Retinal pigment epithelial cell (primary cell): Measurements from ENCODE around the gene DDX46.
A peak's percentile ranks its signal among the peaks of the same experiment; 100 is the strongest.
"Not testable (repeated sequence)": the region's sequence is repeated elsewhere in the genome, so short reads cannot be mapped to it uniquely, and the experiment has no call there.

Experiments
- DNase-seq: peaks from one replicate; pipeline ENCODE4 v3.0.0-alpha.2; 2010; ENCODE audit warnings: low read depth
- H3K4me3 ChIP-seq: 2 replicates; pipeline ENCODE4 v1.5.1; 2011; ENCODE audit warnings: mild to moderate bottlenecking, low read length, control low read depth, moderate library complexity
- TF ChIP-seq, protein P1 (sequence below): conservative IDR thresholded peaks from 2 replicates; pipeline ENCODE4 v1.5.1; 2011; ENCODE audit warnings: low read depth, low read length, control low read depth, inconsistent platforms

The DDX46 gene

DNA sequence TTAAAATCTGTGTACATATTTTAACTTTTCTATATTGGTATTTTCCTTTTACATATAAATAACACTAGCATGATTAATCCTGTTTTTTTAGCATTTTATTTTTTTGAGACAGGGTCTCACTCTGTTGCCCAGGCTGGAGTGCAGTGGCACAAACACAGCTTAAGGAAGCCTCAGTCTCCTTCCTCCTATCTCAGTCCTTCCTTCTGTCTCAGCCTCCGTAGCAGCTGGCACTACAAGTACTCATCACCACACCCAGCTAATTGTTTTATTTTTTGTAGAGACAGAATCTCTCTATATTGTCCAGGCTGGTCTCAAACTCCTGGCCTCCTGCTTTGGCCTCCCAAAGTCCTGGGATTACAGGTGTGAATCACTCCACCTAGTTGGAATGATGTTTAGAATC lies 85.7 kb downstream of the DDX46 start:
- DNase-seq = no peak
- no peak overlapping the region for H3K4me3 ChIP-seq
- TF ChIP-seq, protein P1, sequence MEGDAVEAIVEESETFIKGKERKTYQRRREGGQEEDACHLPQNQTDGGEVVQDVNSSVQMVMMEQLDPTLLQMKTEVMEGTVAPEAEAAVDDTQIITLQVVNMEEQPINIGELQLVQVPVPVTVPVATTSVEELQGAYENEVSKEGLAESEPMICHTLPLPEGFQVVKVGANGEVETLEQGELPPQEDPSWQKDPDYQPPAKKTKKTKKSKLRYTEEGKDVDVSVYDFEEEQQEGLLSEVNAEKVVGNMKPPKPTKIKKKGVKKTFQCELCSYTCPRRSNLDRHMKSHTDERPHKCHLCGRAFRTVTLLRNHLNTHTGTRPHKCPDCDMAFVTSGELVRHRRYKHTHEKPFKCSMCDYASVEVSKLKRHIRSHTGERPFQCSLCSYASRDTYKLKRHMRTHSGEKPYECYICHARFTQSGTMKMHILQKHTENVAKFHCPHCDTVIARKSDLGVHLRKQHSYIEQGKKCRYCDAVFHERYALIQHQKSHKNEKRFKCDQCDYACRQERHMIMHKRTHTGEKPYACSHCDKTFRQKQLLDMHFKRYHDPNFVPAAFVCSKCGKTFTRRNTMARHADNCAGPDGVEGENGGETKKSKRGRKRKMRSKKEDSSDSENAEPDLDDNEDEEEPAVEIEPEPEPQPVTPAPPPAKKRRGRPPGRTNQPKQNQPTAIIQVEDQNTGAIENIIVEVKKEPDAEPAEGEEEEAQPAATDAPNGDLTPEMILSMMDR = no peak

DNA sequence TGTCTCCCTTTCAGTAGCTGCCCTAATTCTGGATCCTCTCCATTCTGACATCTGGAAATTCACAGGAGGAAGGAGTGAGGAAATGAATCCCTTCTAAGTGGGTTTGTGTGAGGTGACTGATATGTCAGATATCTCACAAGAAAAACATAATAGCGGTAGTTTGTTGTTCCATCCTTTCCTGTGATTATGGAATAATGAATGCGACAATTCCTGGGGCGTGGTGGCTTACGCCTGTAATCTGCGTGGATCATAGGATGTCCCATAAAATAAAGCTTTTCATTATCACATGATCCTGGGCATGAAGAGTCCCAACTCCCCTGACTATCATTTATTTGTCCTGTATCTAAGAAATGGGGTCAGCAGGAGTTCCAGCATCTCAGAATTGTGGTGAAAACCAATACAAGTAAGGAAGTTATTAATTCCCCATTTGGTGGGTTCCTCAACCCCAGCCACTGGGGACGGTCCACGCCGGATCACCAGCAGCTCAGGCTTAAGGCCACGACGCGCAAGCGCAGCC lies 86.8 kb downstream of the DDX46 start:
- DNase-seq = no peak
- TF ChIP-seq, protein P1 = no peak

DNA sequence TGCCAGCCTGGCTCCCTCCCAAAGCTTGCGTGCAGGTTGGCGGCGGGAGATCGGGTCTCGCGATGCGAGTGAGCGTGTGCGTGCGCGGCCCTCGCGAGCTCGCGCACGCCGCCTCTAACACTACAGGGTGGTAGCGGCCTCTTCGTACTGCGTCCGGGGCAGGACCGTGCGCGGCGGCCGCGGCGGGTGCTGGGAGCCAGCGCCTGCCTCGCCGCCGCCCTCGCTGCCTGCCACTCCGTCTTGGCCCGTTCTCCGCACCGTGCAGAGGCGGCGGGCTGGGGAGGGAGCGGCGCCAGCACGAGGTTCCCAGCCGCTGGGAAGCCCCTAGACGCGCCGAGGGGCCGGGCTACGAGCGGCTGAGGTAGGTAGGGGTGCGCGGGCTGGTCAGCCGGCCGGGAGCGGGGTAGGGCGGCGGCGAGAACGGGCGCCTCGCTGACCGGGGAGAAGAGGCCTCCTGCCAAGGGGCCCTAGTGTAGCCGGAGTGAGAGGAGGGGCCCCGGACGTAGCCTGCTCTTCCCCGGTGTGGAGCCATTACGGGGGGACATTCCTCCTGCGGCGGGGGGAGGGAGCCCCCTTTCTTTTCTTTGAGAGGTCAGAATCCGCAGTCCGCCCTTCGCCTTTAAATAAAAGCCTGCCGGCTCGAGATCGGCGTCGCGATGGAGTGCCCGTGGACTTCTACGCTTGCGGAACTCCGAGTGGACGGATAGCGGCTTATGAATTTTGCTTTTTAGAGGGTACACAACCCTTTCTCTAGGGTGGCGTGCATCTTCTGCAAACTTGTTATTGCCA lies 87.5 kb downstream of the DDX46 start, which contains the start of gene C5orf24:
Gene C5orf24, plus strand, starts transcription at position 117 of the 789 bp plus-strand sequence. CDS start 8,933 bp downstream, outside the sequence.
- TF ChIP-seq, protein P1 = no peak
- peak within 1 kb of the TSS; percentile 93 for H3K4me3 ChIP-seq
- DNase-seq = peak; percentile 87

More for the DNA sequence above, 86.8 kb downstream of the DDX46 start:
- peak overlapping the region; percentile 93 for H3K4me3 ChIP-seq

DNA sequence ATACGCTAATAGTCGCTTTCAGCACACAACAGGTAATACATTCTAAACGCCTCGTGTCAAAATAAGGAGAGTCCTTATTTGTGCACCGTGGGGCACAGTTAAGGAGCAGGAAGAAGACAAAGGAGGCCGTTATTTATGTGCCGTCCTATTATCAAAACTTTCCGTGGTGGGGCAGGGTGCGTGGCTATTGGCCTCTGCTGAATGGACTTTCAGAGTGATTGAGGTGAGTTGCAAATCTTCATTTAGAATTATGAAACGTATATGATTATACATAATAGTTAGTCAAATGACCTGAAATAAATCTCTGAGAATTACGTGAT lies 88.0 kb downstream of the DDX46 start:
- DNase-seq = no peak
- peak overlapping the region; percentile 93 for H3K4me3 ChIP-seq
- TF ChIP-seq, protein P1 = no peak

DNA sequence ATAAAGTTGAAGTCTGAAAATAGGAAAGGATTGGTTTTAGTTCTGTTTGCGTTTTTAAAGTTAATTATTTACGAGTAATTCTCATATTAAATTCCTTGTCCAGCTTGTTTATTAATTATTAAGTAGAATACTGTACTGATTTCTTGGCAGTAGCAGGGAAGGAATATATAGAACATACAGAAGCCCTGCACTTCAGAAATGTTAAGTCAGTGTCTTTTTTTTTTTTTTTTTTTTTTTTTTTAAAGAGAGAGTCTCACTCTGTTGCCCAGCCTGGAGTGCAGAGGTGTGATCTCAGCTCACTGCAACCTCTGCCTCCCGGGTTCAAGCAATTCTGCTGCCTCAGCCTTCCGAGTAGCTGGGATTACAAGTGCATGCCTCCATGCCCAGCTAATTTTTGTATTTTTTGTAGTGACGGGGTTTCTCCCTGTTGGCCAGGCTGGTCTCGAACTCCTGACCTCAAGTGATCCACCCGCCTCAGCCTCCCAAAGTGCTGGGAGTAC lies 90.9 kb downstream of the DDX46 start:
- not testable (repeated sequence) for H3K4me3 ChIP-seq, DNase-seq

DNA sequence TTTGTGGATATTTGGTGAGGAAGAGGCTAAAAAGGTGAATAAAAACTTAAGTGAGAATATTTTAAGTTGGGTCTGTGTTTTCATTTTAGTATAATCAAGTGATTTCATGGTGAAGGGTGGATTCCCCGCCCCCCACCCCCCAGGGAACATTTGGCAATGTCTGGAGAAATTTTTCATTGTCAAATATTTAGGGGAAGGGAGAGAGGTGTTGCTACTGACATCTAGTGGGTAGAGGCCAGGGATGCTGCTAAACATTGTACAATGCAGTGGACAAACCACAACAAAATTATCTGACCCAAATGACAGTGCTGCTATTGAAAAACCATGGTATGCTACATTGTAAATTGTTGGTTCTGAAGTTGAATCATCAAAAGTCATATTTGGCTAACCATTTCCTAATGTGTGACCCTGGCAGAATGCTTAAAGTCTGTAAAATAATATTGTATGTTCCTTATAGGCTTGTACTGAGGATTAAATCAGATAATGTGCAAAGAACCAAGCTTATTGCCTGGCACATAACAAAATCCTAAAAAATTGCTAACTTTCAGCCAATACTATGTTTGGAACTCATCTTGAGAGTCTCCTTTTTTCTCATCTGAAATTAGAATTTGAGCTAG lies 92.8 kb downstream of the DDX46 start:
- H3K4me3 ChIP-seq = no peak overlapping the region
- no peak for DNase-seq
- TF ChIP-seq, protein P1 = peak; percentile 59

DNA sequence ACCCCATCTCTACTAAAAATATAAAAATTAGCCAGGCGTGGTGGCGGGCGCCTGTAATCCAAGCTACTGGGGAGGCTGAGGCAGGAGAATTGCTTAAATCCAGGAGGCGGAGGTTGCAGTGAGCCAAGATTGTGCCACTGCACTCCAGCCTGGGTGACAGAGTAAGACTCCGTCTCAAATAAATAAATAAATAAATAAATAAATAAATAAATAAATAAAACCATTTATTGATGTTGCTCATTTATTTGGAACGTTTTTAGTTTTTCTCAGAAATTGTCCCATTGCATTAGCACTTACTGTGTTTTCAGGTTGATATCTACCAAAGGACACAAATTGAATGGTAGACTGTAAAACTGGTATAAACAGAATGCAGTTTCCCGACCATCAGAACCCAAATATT lies 97.9 kb downstream of the DDX46 start:
- not testable (repeated sequence) for H3K4me3 ChIP-seq, DNase-seq

DNA sequence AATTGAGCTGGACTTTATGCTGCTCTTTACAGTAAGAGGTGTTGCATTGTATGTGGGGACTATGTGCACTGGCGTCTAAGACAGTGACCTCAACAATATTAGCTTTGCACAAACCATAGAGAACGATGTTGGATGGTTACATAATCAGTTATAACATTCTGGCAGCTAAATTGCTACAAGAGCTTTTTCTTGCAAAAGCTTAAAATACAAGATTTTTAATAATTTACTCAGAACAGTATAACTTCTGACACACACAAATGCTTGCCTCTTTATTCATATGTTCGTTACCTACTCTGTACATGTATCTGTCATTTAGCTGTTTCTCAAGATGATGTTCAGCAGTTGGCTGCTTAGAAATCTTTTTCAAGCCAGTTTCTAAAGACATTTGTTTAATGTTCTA lies 98.8 kb downstream of the DDX46 start:
- TF ChIP-seq, protein P1 = no peak
- H3K4me3 ChIP-seq = no peak overlapping the region
- no peak for DNase-seq
